ENCODE measurements around the gene ZNF483. TPM values are rescaled to one million over a fixed set of nuclear protein-coding genes. Genes with fewer than 3 reads are reported as not detected.
"Not testable (repeated sequence)": the region's sequence is repeated elsewhere in the genome, so short reads cannot be mapped to it uniquely, and the experiment has no call there.

ZNF483 gene
- total RNA-seq, 1 donor from 2014 or later = 5.2 TPM

DNA sequence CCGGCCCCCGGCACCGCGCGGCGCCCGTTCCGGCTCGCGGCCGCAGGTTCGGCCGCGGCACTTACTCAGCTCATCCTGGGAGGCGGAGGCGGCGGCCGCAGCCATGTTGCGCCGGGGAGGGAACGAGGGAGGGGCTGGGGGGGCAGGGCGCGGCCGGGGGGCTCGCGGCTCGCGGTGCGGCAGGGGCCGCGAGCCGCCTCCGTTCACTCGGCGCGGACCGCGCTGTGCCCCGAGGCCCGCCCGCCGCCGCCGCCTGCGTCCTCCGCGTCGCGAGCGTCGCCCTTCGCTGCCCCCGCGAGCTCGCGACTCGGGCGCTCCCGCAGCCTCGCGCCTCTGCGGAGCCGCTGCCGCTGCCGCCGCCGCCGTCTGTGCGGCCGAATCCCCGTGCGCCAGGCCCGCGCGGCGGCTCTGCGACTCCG is 41.5 kb upstream of the ZNF483 start:
- no peak for DNase-seq (ENCODE audit: low read depth)
- Histone ChIP-seq H3K27me3 (ENCODE audit: control insufficient read depth, insufficient read depth, low read length) (no peaks in the 10 kb centered on the region), H3K36me3 (ENCODE audit: control insufficient read depth, insufficient read depth, low read length) (no peaks in the 10 kb centered on the region), H3K4me3 (ENCODE audit: low read depth, low read length) (peak overlapping the region; percentile 94)
- TF ChIP-seq, protein P1, sequence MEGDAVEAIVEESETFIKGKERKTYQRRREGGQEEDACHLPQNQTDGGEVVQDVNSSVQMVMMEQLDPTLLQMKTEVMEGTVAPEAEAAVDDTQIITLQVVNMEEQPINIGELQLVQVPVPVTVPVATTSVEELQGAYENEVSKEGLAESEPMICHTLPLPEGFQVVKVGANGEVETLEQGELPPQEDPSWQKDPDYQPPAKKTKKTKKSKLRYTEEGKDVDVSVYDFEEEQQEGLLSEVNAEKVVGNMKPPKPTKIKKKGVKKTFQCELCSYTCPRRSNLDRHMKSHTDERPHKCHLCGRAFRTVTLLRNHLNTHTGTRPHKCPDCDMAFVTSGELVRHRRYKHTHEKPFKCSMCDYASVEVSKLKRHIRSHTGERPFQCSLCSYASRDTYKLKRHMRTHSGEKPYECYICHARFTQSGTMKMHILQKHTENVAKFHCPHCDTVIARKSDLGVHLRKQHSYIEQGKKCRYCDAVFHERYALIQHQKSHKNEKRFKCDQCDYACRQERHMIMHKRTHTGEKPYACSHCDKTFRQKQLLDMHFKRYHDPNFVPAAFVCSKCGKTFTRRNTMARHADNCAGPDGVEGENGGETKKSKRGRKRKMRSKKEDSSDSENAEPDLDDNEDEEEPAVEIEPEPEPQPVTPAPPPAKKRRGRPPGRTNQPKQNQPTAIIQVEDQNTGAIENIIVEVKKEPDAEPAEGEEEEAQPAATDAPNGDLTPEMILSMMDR (IDR thresholded peaks at IDR 0.05; ENCODE audit: insufficient read depth, low read length, poor library complexity, severe bottlenecking) = no peak

DNA sequence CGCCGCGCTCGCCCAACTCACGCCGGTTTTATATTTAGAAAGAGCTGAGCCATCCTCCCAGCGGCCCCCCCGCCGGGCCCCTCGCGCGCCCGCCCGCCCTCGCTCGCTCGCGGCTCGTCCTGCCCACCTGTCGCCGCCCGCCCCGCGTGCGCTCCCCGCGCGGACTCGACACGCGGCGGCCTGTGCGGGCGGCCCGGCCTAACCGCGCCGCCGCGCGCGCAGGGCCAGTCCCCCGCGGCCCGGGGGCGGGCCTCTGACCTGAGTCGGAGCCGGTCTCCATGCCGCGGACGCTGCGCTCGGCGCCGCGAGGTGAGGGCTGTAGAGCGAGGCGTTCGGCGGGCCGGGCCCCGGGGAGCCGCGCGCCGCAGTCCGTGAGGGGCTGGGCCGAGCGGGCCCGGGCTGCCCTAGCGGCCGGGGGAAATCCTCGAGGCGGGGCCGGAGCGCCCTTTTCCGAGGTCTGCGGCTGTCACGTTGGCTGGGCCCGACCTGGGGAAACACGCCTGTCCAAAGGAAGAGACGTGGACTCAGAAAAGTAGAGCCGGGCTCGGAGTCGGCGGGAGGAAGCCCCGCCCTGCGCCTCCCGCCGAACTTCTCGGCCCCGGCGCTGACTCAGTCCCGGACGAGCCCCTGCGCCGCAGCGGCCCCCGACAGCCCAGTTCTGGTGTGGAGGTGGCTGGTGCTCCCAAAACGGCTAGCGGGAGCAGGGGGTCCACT is 41.0 kb upstream of the ZNF483 start, which contains the start of gene ECPAS:
Gene ECPAS (minus strand): TSS at position 526 of the 714 bp plus-strand sequence. CDS start 11,465 bp downstream, outside the sequence.
- DNase-seq (ENCODE audit: low read depth) = no peak
- Histone ChIP-seq H3K27me3 (ENCODE audit: control insufficient read depth, insufficient read depth, low read length) (no peaks in the 10 kb centered on the region), H3K4me3 (ENCODE audit: low read depth, low read length) (peak within 1 kb of the TSS; percentile 94), H3K36me3 (ENCODE audit: control insufficient read depth, insufficient read depth, low read length) (no peaks in the 10 kb centered on the region)
- TF ChIP-seq, protein P1 (IDR thresholded peaks at IDR 0.05; ENCODE audit: insufficient read depth, low read length, poor library complexity, severe bottlenecking) = no peak

DNA sequence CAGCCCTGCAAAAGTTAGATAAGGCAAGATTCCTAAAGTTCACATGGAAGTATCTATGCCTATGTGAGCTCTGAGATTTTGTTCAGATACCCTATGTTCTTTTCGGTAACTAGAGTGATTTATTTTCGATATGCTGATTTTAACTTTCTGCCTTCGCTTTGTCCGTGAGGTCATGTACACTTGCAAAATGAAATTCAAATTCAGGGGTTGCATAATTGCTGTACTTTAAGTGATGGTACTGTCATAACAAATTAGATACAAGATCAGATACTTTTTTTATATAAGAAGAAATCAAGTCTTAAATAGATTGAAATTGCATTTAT is 40.4 kb upstream of the ZNF483 start:
- no peaks in the 10 kb centered on the region for H3K27me3 ChIP-seq (ENCODE audit: control insufficient read depth, insufficient read depth, low read length)
- TF ChIP-seq, protein P1 (IDR thresholded peaks at IDR 0.05; ENCODE audit: insufficient read depth, low read length, poor library complexity, severe bottlenecking) = no peak
- H3K4me3 ChIP-seq (ENCODE audit: low read depth, low read length) = peak overlapping the region; percentile 94
- no peaks in the 10 kb centered on the region for H3K36me3 ChIP-seq (ENCODE audit: control insufficient read depth, insufficient read depth, low read length)
- DNase-seq (ENCODE audit: low read depth) = no peak

DNA sequence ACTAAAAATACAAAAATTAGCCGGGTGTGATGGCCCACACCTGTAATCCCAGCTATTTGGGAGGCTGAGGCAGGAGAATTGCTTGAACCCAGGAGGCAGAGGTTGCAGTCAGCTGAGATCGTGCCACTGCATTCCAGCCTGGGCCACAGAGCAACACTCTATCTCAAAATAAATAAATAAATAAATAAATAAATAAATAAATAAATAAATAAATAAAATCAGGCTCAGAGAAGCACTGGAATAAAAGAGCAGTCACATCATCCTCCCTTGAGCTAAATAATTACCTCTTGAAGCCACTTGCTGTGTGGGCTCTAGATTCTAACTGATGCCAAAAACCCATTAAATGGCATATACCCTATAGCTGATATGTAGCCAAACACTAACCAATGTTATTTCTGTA is 27.8 kb upstream of the ZNF483 start:
- H3K4me3 ChIP-seq (ENCODE audit: low read depth, low read length); H3K27me3 ChIP-seq (ENCODE audit: control insufficient read depth, insufficient read depth, low read length); DNase-seq (ENCODE audit: low read depth); H3K36me3 ChIP-seq (ENCODE audit: control insufficient read depth, insufficient read depth, low read length): not testable (repeated sequence)

DNA sequence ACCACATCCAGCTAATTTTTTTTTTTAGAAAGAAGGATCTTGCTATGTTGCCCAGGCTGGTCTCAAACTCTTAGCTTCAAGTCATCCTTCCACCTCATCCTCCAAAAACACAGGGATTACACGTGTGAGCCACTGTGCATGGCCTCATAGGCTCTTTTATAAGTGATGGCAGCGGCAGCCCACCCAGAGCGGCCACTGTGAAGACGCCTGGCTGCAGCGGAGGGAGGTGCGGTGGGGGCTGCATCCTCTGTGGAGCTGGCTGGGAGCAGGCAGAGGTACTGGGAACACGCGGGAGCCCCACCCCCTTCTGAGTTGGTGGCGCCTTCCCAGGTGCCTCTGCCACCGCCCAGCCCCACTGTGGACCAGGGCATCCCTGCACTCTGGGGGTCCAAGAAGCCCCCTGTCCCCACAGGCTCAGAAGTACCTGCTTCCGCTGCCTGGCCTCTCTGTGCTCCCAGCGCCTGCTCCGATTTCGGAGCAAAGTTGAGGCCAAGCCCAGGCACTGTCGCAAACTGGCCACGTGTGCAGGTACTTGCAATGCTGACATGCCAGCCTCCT is 23.9 kb upstream of the ZNF483 start:
- no peak overlapping the region for H3K4me3 ChIP-seq (ENCODE audit: low read depth, low read length)
- no peaks in the 10 kb centered on the region for H3K27me3 ChIP-seq (ENCODE audit: control insufficient read depth, insufficient read depth, low read length)
- no peaks in the 10 kb centered on the region for H3K36me3 ChIP-seq (ENCODE audit: control insufficient read depth, insufficient read depth, low read length)
- no peak for DNase-seq (ENCODE audit: low read depth)
- TF ChIP-seq, protein P1 (IDR thresholded peaks at IDR 0.05; ENCODE audit: insufficient read depth, low read length, poor library complexity, severe bottlenecking) = no peak

DNA sequence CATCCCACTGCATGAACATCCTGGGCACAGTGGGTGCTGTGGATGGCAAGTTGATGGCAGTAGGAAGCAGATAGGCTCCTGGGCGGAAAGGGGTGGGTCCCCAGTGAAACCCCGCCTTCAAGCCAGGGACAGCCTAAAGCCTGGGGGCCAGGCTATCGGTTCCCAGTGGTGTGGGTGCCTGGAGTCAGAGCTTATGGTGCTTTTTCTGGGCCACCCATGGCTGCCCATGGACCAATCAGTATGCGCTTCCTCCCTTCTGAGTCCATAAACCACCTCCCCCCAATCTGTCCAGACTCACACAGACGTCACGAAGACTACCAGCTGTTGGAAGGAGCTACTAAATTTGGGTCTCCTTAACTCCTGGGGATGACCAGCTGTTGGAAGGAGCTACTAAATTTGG is 23.3 kb upstream of the ZNF483 start:
- TF ChIP-seq, protein P1 (IDR thresholded peaks at IDR 0.05; ENCODE audit: insufficient read depth, low read length, poor library complexity, severe bottlenecking) = no peak
- Histone ChIP-seq H3K27me3 (ENCODE audit: control insufficient read depth, insufficient read depth, low read length) (no peaks in the 10 kb centered on the region), H3K36me3 (ENCODE audit: control insufficient read depth, insufficient read depth, low read length) (no peaks in the 10 kb centered on the region), H3K4me3 (ENCODE audit: low read depth, low read length) (no peak overlapping the region)
- DNase-seq (ENCODE audit: low read depth) = no peak

Measured in kidney epithelial cell (primary cell).